GM12878 (cell line): ENCODE measurements around the gene PPP1R9B. TPM values are rescaled to one million over a fixed set of nuclear protein-coding genes. Genes with fewer than 3 reads are reported as not detected.
A peak's percentile ranks its signal among the peaks of the same experiment; 100 is the strongest.

Source experiments
- BCL11A ChIP-seq: IDR thresholded peaks from 2 replicates; pipeline ENCODE4 v1.6.1; 2011; ENCODE audit warnings: low read depth, low read length
- CHD4 ChIP-seq: fragments of 200-600 bp; sonication (generic); IDR thresholded peaks from 2 replicates; pipeline ENCODE4 v1.6.1; 2016; ENCODE audit warnings: mild to moderate bottlenecking
- CREB1 ChIP-seq: IDR thresholded peaks from 2 replicates; pipeline ENCODE4 v1.6.1; 2012; ENCODE audit warnings: low read depth, mild to moderate bottlenecking, inconsistent platforms
- CTCF ChIP-seq, 3 experiments: IDR thresholded peaks in 2 of 3; conservative IDR thresholded peaks in 1 of 3; 2 replicates each; pipeline ENCODE4 v1.5.1; 2011; ENCODE audit warnings: low read depth in 3 of 3, low read length in 3 of 3, mild to moderate bottlenecking in 3 of 3, control low read depth in 2 of 3, moderate library complexity in 2 of 3, inconsistent platforms in 1 of 3, mixed read lengths in 1 of 3; ENCODE audit not compliant: control insufficient read depth in 2 of 3, insufficient read depth in 1 of 3; ENCODE audit errors: extremely low read depth in 1 of 3
- DPF2 ChIP-seq: fragments of 450-650 bp; IDR thresholded peaks from 2 replicates; pipeline ENCODE4 v1.6.1; 2017; ENCODE audit warnings: mild to moderate bottlenecking
- EP300 ChIP-seq, 2 experiments: fragments of 150-350 bp in 1 of 2; IDR thresholded peaks; 2 replicates each; pipeline ENCODE4 v1.6.1; 2011 to 2012; ENCODE audit warnings: low read depth in 2 of 2, low read length in 2 of 2, borderline replicate concordance in 1 of 2, improper control_type of control experiment in 1 of 2, inconsistent platforms in 1 of 2; ENCODE audit not compliant: control insufficient read depth in 1 of 2
- HCFC1 ChIP-seq: fragments of 150-350 bp; IDR thresholded peaks from 2 replicates; pipeline ENCODE4 v1.6.1; 2014; ENCODE audit warnings: low read length
- MAX ChIP-seq: IDR thresholded peaks from 2 replicates; pipeline ENCODE4 v1.6.1; 2012; ENCODE audit warnings: low read depth, low read length, improper control_type of control experiment
- PML ChIP-seq: IDR thresholded peaks from 2 replicates; pipeline ENCODE4 v1.6.1; 2012; ENCODE audit warnings: low read length, inconsistent platforms
- RAD21 ChIP-seq: IDR thresholded peaks from 2 replicates; pipeline ENCODE4 v1.6.1; 2011; ENCODE audit warnings: mild to moderate bottlenecking, low read depth, low read length, moderate library complexity; ENCODE audit not compliant: insufficient read depth
- RELB ChIP-seq: fragments of 450-650 bp; IDR thresholded peaks from 2 replicates; pipeline ENCODE4 v1.6.1; 2017; ENCODE audit warnings: low read depth, mild to moderate bottlenecking, moderate library complexity
- RFX5 ChIP-seq: IDR thresholded peaks from 2 replicates; pipeline ENCODE4 v1.6.1; 2011; ENCODE audit warnings: low read depth, low read length, improper control_type of control experiment
- TBL1XR1 ChIP-seq: IDR thresholded peaks from 2 replicates; pipeline ENCODE4 v1.6.1; 2012; ENCODE audit warnings: low read depth, low read length, improper control_type of control experiment
- ZNF687 ChIP-seq: fragments of 450-650 bp; IDR thresholded peaks from 2 replicates; pipeline ENCODE4 v1.6.1; 2017; ENCODE audit warnings: mild to moderate bottlenecking, moderate library complexity
- polyA plus RNA-seq, 11 experiments: library from polyadenylated mRNA; depleted of rRNA in 4 of 11; unstranded in 6 of 11; stranded (reverse) in 5 of 11; fragments of >200 nt; fragmentation: Nextera tagmentation in 4 of 11; fragmentation: Illumina TruSeq in 1 of 11; extraction: Ambion mirVana in 4 of 11; extraction: Trizol in 1 of 11; gene quantifications; 1 replicate in 1 of 11; 2 replicates in 10 of 11; pipeline versions ENCODE4 v1.2.1 to v1.2.3, GENCODE V29; 2011 to 2016; ENCODE audit warnings: inconsistent platforms in 2 of 11, missing spikeins in 2 of 11, low read depth in 1 of 11
- total RNA-seq, 4 experiments: library from RNA; depleted of rRNA in 3 of 4; stranded (reverse); fragments of >200 nt in 3 of 4; fragmentation: Illumina TruSeq in 1 of 4; extraction: Trizol in 1 of 4; gene quantifications; 2 replicates each; pipeline versions ENCODE4 v1.2.1 to v1.2.3, GENCODE V29; 2013 to 2021
- TF ChIP-seq, protein P1 (sequence below): fragments of 450-650 bp; IDR thresholded peaks from 2 replicates; pipeline ENCODE4 v1.6.1; 2017; ENCODE audit warnings: antibody characterized with exemption, mild to moderate bottlenecking, moderate library complexity

The PPP1R9B gene
- total and polyA plus RNA-seq, 10 of the 15 experiments (the other 5 are each of a cell fraction or from before 2014, with no cell fraction given), result 0.20 to 107 (median 37.5) TPM

GRCh38 chr17:50139950-50140885, 10.3 kb downstream of the PPP1R9B start (continued):
- no peak; the same call in 1 of the 2 replicates for TF ChIP-seq MAX
- TF ChIP-seq RFX5, result no peak
- TF ChIP-seq BCL11A, result no peak
- TF ChIP-seq EP300 (IDR thresholded peaks at IDR 0.05; ENCODE audit: borderline replicate concordance in 1 of 2, control insufficient read depth in 1 of 2, low read depth in 2 of 2, low read length in 2 of 2), result no peak
- no peak for TF ChIP-seq PML
- TF ChIP-seq, protein P1, sequence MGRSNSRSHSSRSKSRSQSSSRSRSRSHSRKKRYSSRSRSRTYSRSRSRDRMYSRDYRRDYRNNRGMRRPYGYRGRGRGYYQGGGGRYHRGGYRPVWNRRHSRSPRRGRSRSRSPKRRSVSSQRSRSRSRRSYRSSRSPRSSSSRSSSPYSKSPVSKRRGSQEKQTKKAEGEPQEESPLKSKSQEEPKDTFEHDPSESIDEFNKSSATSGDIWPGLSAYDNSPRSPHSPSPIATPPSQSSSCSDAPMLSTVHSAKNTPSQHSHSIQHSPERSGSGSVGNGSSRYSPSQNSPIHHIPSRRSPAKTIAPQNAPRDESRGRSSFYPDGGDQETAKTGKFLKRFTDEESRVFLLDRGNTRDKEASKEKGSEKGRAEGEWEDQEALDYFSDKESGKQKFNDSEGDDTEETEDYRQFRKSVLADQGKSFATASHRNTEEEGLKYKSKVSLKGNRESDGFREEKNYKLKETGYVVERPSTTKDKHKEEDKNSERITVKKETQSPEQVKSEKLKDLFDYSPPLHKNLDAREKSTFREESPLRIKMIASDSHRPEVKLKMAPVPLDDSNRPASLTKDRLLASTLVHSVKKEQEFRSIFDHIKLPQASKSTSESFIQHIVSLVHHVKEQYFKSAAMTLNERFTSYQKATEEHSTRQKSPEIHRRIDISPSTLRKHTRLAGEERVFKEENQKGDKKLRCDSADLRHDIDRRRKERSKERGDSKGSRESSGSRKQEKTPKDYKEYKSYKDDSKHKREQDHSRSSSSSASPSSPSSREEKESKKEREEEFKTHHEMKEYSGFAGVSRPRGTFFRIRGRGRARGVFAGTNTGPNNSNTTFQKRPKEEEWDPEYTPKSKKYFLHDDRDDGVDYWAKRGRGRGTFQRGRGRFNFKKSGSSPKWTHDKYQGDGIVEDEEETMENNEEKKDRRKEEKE, result no peak
- peak; percentile 36 for TF ChIP-seq CREB1
- TF ChIP-seq DPF2, result 0 out of 2 replicates have a peak, but pooled peaks have one; percentile 36
- TF ChIP-seq TBL1XR1, result 0 out of 2 replicates have a peak, but pooled peaks have one; percentile 49
- peak; percentile 53 for TF ChIP-seq RAD21
- no peak for TF ChIP-seq ZNF687
- 0 out of 2 replicates have a peak, but pooled peaks have one; percentile 20 for TF ChIP-seq HCFC1
- peak; percentile 93 to 96 (median 94) for TF ChIP-seq CTCF (IDR thresholded peaks at IDR 0.05 in 2 of 3, conservative IDR thresholded peaks at IDR 0.05 in 1 of 3; ENCODE audit: control insufficient read depth in 2 of 3, extremely low read depth in 1 of 3, insufficient read depth in 1 of 3, low read depth in 3 of 3, low read length in 3 of 3)
- TF ChIP-seq RELB, result no peak
- no peak for TF ChIP-seq CHD4
